ENCODE data around the gene RASGEF1B. TPM values are rescaled to one million over a fixed set of nuclear protein-coding genes. Genes with fewer than 3 reads are reported as not detected.

Gene RASGEF1B
- total and polyA plus RNA-seq, 2 experiments from 2014 or later: 2.9 to 4.6 TPM

DNA sequence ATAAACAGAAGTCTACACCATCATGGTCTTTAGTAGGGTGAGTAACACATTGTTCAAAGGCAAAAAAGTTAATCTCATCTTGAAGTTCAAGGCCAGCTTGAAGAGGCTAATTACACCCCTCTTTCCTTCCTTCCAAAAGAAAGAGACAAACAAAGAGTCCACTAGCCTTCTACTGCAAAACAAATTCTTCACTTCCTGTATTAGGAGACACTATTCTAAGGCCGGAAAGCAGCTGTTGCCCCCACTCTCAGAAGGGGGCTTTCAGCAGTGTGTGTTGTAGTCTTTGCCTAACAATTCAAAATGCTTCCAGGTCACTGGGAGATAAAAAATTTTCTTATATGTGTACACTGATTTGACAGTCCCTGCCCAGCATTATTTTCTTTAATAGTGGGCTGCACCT is 25.1 kb downstream of the RASGEF1B start:
- H3K4me1 ChIP-seq (ENCODE audit: low read depth): no peaks in the 10 kb centered on the region
- H3K27ac ChIP-seq: no peak overlapping the region
- TF ChIP-seq, protein P1, sequence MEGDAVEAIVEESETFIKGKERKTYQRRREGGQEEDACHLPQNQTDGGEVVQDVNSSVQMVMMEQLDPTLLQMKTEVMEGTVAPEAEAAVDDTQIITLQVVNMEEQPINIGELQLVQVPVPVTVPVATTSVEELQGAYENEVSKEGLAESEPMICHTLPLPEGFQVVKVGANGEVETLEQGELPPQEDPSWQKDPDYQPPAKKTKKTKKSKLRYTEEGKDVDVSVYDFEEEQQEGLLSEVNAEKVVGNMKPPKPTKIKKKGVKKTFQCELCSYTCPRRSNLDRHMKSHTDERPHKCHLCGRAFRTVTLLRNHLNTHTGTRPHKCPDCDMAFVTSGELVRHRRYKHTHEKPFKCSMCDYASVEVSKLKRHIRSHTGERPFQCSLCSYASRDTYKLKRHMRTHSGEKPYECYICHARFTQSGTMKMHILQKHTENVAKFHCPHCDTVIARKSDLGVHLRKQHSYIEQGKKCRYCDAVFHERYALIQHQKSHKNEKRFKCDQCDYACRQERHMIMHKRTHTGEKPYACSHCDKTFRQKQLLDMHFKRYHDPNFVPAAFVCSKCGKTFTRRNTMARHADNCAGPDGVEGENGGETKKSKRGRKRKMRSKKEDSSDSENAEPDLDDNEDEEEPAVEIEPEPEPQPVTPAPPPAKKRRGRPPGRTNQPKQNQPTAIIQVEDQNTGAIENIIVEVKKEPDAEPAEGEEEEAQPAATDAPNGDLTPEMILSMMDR (IDR thresholded peaks at IDR 0.05; ENCODE audit: low read depth, low read length): no peak
- H3K4me3 ChIP-seq: no peak overlapping the region
- H3K9me3 ChIP-seq (ENCODE audit: low read depth): no peaks in the 10 kb centered on the region
- H3K27me3 ChIP-seq: no peaks in the 10 kb centered on the region
- no peaks in the 10 kb centered on the region for H3K36me3 ChIP-seq
- DNase-seq (ENCODE audit: low read depth in 1 of 2, low spot score in 1 of 2): no peak

DNA sequence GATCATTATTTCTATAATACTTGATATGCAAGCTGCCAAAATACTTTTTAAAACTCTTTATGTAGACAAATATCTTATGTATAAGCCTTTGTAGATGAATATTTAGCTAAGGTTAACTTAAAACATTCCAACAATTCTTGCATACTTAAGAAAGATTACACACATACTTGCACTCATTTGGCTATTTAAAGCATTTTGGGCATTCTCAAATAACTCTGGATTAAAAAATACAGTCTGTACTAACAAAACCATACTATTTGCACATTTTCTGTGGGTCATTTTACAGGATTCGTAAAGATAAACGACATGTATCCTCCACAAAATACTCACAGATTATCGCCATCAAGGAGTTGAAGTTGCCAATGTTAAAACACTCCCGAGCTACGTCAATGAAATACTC is 26.5 kb downstream of the RASGEF1B start:
- DNase-seq (ENCODE audit: low read depth in 1 of 2, low spot score in 1 of 2): no peak

DNA sequence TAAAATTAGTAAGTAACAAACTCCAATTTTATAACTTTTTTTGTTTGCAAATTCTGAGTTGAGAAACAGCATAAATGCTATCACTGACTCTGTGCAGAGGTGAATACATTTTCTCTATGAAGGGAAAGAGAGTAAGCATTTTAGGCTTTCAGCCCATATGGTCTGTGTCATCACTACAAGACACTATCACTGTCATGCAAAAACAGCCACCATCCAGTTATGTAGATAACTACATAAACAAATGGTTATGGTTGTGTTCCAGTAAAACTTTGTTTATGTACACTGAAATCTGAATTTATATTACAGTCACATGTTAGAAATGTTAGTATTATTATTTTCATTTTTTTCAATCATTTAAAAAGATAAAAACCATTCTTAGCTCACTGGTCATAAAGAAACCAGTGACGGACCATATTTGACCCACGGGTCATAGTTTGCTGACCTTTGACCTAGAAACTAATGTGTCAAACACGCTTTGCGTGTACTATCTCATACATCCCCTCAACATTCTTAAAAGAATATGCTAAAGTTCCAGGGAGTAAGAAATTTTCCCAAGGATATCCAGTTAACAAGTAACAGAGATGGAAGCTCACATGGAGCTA is 29.1 kb downstream of the RASGEF1B start:
- H3K4me3 ChIP-seq: no peak overlapping the region
- no peaks in the 10 kb centered on the region for H3K4me1 ChIP-seq (ENCODE audit: low read depth)
- no peaks in the 10 kb centered on the region for H3K9me3 ChIP-seq (ENCODE audit: low read depth)
- no peaks in the 10 kb centered on the region for H3K36me3 ChIP-seq
- TF ChIP-seq, protein P1 (IDR thresholded peaks at IDR 0.05; ENCODE audit: low read depth, low read length): no peak
- no peak for DNase-seq (ENCODE audit: low read depth in 1 of 2, low spot score in 1 of 2)
- no peaks in the 10 kb centered on the region for H3K27me3 ChIP-seq
- H3K27ac ChIP-seq: no peak overlapping the region

More for the DNA sequence above, 26.5 kb downstream of the RASGEF1B start:
- Histone ChIP-seq H3K27ac (no peak overlapping the region), H3K9me3 (ENCODE audit: low read depth) (no peaks in the 10 kb centered on the region), H3K27me3 (no peaks in the 10 kb centered on the region), H3K4me3 (no peak overlapping the region), H3K4me1 (ENCODE audit: low read depth) (no peaks in the 10 kb centered on the region), H3K36me3 (no peaks in the 10 kb centered on the region)
- TF ChIP-seq, protein P1 (IDR thresholded peaks at IDR 0.05; ENCODE audit: low read depth, low read length): no peak

DNA sequence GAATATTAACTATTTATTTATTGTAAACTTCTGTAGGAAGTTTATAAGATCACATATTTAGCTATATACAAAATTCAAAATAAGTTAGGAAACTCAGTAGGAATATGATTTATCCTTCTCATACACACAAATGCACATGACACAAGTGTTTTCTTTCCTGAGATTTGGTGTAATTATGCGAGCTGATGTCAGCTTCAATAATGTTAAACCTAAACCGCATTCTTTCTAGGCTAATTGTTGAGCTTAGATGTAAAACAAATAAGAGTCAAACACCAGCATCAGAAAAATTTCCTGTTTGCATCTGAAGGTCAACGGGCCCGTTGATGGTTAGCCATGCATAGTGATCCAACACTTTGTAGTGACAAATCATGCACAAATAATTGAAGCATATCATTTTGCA is 30.8 kb downstream of the RASGEF1B start:
- no peaks in the 10 kb centered on the region for H3K36me3 ChIP-seq
- no peaks in the 10 kb centered on the region for H3K4me1 ChIP-seq (ENCODE audit: low read depth)
- no peaks in the 10 kb centered on the region for H3K9me3 ChIP-seq (ENCODE audit: low read depth)
- TF ChIP-seq, protein P1 (IDR thresholded peaks at IDR 0.05; ENCODE audit: low read depth, low read length): no peak
- no peak overlapping the region for H3K4me3 ChIP-seq
- DNase-seq (ENCODE audit: low read depth in 1 of 2, low spot score in 1 of 2): no peak
- H3K27me3 ChIP-seq: no peaks in the 10 kb centered on the region
- no peak overlapping the region for H3K27ac ChIP-seq

DNA sequence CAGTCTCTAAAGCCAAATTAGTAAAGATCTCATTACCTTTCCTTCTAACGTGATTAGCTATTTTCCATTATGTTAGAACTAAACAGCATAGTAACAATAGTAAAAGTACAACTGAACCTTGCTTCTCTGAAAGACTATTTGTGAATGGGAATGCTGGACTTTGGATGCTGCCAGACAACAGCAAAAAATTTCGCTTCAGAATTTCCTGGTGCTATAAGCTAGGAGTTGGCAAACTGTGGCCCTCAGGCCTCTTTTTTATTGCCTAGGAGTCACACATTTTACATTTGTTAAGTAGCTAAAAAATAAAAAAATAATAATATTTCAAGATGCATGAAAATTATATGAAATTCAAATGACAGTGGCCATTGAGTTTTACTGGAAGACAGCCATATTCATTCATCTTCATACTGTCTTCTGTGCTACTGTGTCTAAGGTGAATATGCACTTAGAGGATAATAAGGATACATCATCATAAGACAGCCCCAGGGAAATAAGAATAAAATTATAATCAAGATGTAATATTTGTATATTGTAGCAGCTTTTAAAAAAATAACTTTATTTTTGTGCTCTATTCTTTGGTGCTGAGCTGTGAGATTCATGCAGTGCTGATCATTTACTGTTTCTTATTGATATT is 34.6 kb downstream of the RASGEF1B start:
- Histone ChIP-seq H3K9me3 (ENCODE audit: low read depth) (no peaks in the 10 kb centered on the region), H3K27me3 (no peaks in the 10 kb centered on the region), H3K4me3 (no peak overlapping the region), H3K4me1 (ENCODE audit: low read depth) (no peaks in the 10 kb centered on the region), H3K36me3 (no peaks in the 10 kb centered on the region), H3K27ac (no peak overlapping the region)
- no peak for DNase-seq (ENCODE audit: low read depth in 1 of 2, low spot score in 1 of 2)
- TF ChIP-seq, protein P1 (IDR thresholded peaks at IDR 0.05; ENCODE audit: low read depth, low read length): no peak

Measured in cardiac muscle cell (in vitro differentiated cells and primary cell).